ENCODE measurements around the gene HEMGN.

Gene HEMGN

GRCh38 chr9:97944612-97945011 lies 6.6 kb upstream of the HEMGN start:
- peaks cover 65% of the 10 kb centered on the region for H3K27me3 Mint-ChIP-seq (ENCODE audit: low read depth, poor library complexity)
- H3K27ac Mint-ChIP-seq, result no peak overlapping the region
- H3K4me1 Mint-ChIP-seq, result no peaks in the 10 kb centered on the region
- DNase-seq, result no peak
- peaks cover 20% of the 10 kb centered on the region for H3K9me3 Mint-ChIP-seq
- H3K36me3 Mint-ChIP-seq (ENCODE audit: low read depth), result no peaks in the 10 kb centered on the region
- TF ChIP-seq CTCF (IDR thresholded peaks at IDR 0.05), result no peak
- no peak overlapping the region for H3K4me3 Mint-ChIP-seq

GRCh38 chr9:97943308-97943855 lies 5.4 kb upstream of the HEMGN start:
- no peak overlapping the region for H3K4me3 Mint-ChIP-seq
- peaks cover 16% of the 10 kb centered on the region for H3K9me3 Mint-ChIP-seq
- H3K27me3 Mint-ChIP-seq (ENCODE audit: low read depth, poor library complexity), result peaks cover 65% of the 10 kb centered on the region
- no peaks in the 10 kb centered on the region for H3K36me3 Mint-ChIP-seq (ENCODE audit: low read depth)
- no peak overlapping the region for H3K27ac Mint-ChIP-seq
- DNase-seq, result no peak
- no peaks in the 10 kb centered on the region for H3K4me1 Mint-ChIP-seq
- TF ChIP-seq CTCF (IDR thresholded peaks at IDR 0.05), result no peak

- peaks cover 65% of the 10 kb centered on the region for H3K27me3 Mint-ChIP-seq (ENCODE audit: low read depth, poor library complexity)
- H3K27ac Mint-ChIP-seq, result no peak overlapping the region
- H3K4me3 Mint-ChIP-seq, result no peak overlapping the region
- peaks cover 3% of the 10 kb centered on the region for H3K9me3 Mint-ChIP-seq
- no peaks in the 10 kb centered on the region for H3K36me3 Mint-ChIP-seq (ENCODE audit: low read depth)
- no peaks in the 10 kb centered on the region for H3K4me1 Mint-ChIP-seq
- no peak for TF ChIP-seq CTCF (IDR thresholded peaks at IDR 0.05)
- no peak for DNase-seq
Measured at GRCh38 chr9:97941323-97941722, 3.4 kb upstream of the HEMGN start.

GRCh38 chr9:97940741-97941140 lies 2.8 kb upstream of the HEMGN start:
- Mint-ChIP-seq H3K36me3 (ENCODE audit: low read depth) (no peaks in the 10 kb centered on the region), H3K27ac (no peak overlapping the region), H3K9me3 (no peaks in the 10 kb centered on the region), H3K4me3 (no peak overlapping the region), H3K4me1 (no peaks in the 10 kb centered on the region), H3K27me3 (ENCODE audit: low read depth, poor library complexity) (peaks cover 66% of the 10 kb centered on the region)
- no peak for TF ChIP-seq CTCF (IDR thresholded peaks at IDR 0.05)
- no peak for DNase-seq

GRCh38 chr9:97940233-97940632 lies 2.3 kb upstream of the HEMGN start:
- H3K36me3 Mint-ChIP-seq (ENCODE audit: low read depth), result no peaks in the 10 kb centered on the region
- no peak for TF ChIP-seq CTCF (IDR thresholded peaks at IDR 0.05)
- no peaks in the 10 kb centered on the region for H3K9me3 Mint-ChIP-seq
- no peaks in the 10 kb centered on the region for H3K4me1 Mint-ChIP-seq
- H3K27ac Mint-ChIP-seq, result no peak overlapping the region
- no peak overlapping the region for H3K4me3 Mint-ChIP-seq
- DNase-seq, result no peak
- peaks cover 67% of the 10 kb centered on the region for H3K27me3 Mint-ChIP-seq (ENCODE audit: low read depth, poor library complexity)

- H3K4me1 Mint-ChIP-seq, result no peaks in the 10 kb centered on the region
- no peak for TF ChIP-seq CTCF (IDR thresholded peaks at IDR 0.05)
- no peaks in the 10 kb centered on the region for H3K36me3 Mint-ChIP-seq (ENCODE audit: low read depth)
- H3K27ac Mint-ChIP-seq, result no peak overlapping the region
- peaks cover 98% of the 10 kb centered on the region for H3K27me3 Mint-ChIP-seq (ENCODE audit: low read depth, poor library complexity)
- H3K4me3 Mint-ChIP-seq, result no peak overlapping the region
- H3K9me3 Mint-ChIP-seq, result no peaks in the 10 kb centered on the region
- DNase-seq, result no peak
Measured at GRCh38 chr9:97936998-97937397, 974 bp downstream of the HEMGN start.

All from nephron progenitor cell (in vitro differentiated cells).